GM12874 (cell line): ENCODE measurements around the gene LINC00237.

Experiments
- TF ChIP-seq, protein P1 (sequence below): IDR thresholded peaks from 2 replicates; pipeline ENCODE4 v1.5.1; 2011; ENCODE audit warnings: low read depth, mild to moderate bottlenecking, control low read depth, low read length, moderate library complexity; ENCODE audit not compliant: insufficient read depth

Gene LINC00237

DNA sequence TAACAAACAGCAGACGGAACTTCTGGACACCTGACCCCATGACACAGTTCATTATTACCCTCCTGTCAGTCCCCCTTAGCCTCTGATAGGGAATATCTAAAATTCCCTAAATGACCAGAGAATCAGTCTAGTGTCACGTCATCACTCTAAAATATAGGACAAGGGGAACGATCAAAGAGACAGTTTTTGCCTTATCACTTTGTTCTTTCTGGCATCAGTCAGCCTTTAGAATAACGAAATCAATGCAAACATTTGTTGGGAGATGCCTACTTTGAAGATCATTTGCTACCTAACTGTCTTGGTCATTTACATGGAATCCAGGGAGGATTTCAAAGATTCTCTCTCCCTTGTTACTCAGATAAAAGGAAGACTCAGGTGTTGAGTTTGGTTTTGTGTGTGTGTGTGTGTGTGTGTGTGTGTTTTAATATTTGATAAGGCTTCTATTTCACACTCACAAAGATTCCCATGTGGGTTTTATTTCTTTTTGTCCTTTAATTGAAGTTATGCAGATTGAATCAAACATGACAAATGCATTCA is 28.3 kb downstream of the LINC00237 start:
- TF ChIP-seq, protein P1, sequence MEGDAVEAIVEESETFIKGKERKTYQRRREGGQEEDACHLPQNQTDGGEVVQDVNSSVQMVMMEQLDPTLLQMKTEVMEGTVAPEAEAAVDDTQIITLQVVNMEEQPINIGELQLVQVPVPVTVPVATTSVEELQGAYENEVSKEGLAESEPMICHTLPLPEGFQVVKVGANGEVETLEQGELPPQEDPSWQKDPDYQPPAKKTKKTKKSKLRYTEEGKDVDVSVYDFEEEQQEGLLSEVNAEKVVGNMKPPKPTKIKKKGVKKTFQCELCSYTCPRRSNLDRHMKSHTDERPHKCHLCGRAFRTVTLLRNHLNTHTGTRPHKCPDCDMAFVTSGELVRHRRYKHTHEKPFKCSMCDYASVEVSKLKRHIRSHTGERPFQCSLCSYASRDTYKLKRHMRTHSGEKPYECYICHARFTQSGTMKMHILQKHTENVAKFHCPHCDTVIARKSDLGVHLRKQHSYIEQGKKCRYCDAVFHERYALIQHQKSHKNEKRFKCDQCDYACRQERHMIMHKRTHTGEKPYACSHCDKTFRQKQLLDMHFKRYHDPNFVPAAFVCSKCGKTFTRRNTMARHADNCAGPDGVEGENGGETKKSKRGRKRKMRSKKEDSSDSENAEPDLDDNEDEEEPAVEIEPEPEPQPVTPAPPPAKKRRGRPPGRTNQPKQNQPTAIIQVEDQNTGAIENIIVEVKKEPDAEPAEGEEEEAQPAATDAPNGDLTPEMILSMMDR, result no peak

DNA sequence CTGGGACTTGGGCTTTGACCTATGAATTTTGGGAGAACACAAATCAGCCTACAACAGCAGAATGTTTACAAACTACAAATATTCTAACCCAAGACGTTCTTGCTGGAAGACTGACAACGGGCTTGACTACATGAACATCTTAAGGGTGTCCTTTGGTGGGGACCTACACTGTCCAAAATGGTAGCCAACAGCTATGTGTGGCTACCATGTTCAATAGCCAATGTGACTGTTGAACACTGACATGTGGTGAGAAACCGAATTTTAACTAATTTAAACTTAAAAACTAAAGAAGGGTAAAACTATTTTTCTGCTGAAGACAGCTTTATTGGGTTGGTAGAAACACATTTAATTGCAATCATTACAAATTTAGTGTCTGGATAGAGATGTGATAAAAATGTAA is 30.1 kb downstream of the LINC00237 start:
- TF ChIP-seq, protein P1, result no peak

DNA sequence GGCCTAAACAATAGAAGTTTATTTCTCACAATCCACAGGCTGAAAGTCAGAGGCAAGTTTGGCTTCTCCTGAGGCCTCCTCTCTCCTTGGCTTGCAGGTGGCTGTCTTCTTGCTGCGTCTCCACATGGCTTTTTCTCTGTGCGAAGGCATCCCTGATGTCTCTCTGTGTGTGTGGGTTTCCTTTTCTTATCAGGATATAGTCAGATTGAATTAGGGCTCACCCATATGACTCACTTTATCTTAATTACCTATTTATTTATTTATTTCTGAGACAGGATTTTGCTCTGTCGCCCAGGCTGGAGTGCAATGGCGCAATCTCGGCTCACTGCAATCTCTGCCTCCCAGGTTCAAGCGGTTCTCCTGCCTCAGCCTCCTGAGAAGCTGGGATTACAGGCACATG is 30.7 kb downstream of the LINC00237 start:
- TF ChIP-seq, protein P1, result no peak

DNA sequence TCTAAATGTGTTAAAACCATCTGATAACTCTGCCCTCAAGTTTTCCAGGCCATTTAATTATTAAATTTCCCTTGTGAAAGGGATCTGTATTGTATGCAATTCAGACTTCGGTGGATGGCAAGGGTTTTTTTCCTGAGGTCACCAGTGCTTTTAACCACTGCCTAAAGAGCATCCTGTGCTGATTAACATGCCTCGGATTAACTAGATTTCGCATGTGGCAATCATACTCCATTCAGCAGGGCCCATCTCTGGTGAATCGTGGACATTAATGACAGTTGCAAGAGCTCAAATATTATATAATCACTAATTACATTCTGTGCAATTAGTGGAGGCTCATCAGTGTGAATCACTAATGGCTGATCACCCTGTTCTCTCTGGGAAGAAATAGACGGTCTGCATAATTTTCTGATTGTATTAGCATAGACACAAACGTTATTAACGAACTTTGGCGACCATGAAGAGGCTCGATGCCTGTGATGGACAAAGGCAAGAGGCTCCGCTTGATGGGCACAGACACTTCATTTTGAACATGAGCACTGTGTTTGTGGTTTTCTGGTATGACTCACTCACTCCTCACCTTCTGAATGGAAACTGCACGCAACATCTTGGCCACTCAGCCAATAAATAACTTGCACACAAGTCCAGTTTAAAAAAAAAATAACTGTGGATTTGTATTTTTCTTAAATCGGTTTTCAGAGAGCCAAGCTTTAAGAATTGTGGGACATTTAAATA is 31.4 kb downstream of the LINC00237 start:
- TF ChIP-seq, protein P1, result no peak

DNA sequence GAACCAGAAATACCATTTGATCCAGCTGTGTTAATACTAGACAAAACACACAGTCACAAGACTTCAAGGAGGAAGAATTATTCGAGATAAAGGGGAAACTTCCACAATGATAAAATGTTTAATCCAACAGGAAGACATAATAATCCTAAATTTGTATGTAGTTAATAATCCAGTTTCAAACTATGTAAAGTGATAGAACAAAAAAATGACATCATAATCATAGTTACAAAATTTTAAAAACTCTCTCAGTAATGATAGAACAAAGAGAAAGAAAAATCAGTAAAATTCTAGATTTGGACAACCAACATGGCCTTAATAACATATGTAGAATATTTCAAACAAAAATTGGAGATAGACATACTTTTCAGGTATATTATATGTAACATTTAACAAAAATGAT is 38.9 kb downstream of the LINC00237 start:
- TF ChIP-seq, protein P1, result no peak

DNA sequence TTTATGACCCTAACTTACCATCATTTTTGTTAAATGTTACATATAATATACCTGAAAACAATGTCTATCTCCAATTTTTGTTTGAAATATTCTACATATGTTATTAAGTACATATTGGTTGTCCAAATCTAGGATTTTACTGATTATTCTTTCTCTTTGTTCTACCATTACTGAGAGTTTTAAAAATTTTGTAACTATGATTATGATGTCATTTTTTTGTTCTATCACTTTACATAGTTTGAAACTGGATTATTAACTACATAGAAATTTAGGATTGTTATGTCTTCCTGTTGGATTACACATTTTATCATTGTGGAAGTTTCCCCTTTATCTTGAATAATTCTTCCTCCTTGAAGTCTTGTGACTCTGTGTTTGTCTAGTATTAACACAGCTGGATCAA is 41.2 kb downstream of the LINC00237 start:
- TF ChIP-seq, protein P1, result no peak

DNA sequence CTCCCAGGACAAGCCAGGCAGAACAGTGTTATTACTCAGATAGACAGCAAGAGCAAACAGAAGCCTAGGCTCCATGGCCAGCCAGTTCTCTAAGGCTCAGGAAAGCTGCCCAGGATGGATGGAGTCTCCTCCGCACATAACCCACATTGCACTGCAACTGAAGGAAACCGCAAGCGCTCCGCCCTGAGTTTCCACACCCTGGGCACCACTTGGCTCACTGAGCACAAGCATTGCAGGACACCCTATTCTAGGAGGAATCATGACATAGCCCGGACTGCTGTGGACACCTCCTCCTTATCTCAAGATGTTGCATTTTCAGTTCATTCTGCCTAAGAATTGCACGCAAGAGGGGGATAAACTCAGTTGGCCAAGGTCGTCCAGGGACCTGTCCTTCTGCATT is 42.9 kb downstream of the LINC00237 start:
- TF ChIP-seq, protein P1, result no peak
